Measurements from ENCODE around the gene GLDN.
"Not testable (repeated sequence)": the region's sequence is repeated elsewhere in the genome, so short reads cannot be mapped to it uniquely, and the experiment has no call there.

GLDN gene

GRCh38 chr15:51386960-51387698 lies 45.7 kb downstream of the GLDN start:
- DNase-seq = no peak

- DNase-seq = no peak
Observed at GRCh38 chr15:51387699-51388041, 46.2 kb downstream of the GLDN start.

- no peak for DNase-seq
Observed at GRCh38 chr15:51388726-51389125, 47.3 kb downstream of the GLDN start.

- DNase-seq = no peak
Observed at GRCh38 chr15:51390241-51390965, 48.9 kb downstream of the GLDN start.

GRCh38 chr15:51390966-51391422 lies 49.5 kb downstream of the GLDN start:
- no peak for DNase-seq

- DNase-seq = no peak
Observed at GRCh38 chr15:51396921-51397320, 55.5 kb downstream of the GLDN start.

- no peak for DNase-seq
Observed at GRCh38 chr15:51398626-51399025, 57.2 kb downstream of the GLDN start.

- no peak for DNase-seq
Observed at GRCh38 chr15:51401051-51401780, 59.8 kb downstream of the GLDN start.

- peak in 16 of 51 donors; percentile 15 to 48 (median 28) for DNase-seq
Observed at GRCh38 chr15:51401872-51402517, 60.5 kb downstream of the GLDN start.

GRCh38 chr15:51403072-51403878 lies 61.8 kb downstream of the GLDN start:
- peak in 4 of 51 donors; percentile 5 to 29 (median 14) for DNase-seq

GRCh38 chr15:51403946-51404695 lies 62.7 kb downstream of the GLDN start:
- DNase-seq = no peak

- DNase-seq = peak in 15 of 51 donors; percentile 13 to 39 (median 18)
Observed at GRCh38 chr15:51405693-51406523, 64.5 kb downstream of the GLDN start.

- no peak for DNase-seq
Observed at GRCh38 chr15:51414256-51414860, 72.9 kb downstream of the GLDN start.

GRCh38 chr15:51416129-51416528 lies 74.7 kb downstream of the GLDN start:
- DNase-seq = no peak

- not testable (repeated sequence) for DNase-seq
Observed at GRCh38 chr15:51423040-51423439, 81.6 kb downstream of the GLDN start.

- no peak for DNase-seq
Observed at GRCh38 chr15:51424780-51425179, 83.3 kb downstream of the GLDN start.

GRCh38 chr15:51425517-51426040 lies 84.1 kb downstream of the GLDN start:
- DNase-seq = no peak

GRCh38 chr15:51438526-51438925 lies 97.1 kb downstream of the GLDN start:
- DNase-seq = no peak
